Vagina (tissue), 2 donors: ENCODE data around the gene SGSM1. TPM values are rescaled to one million over a fixed set of nuclear protein-coding genes. Genes with fewer than 3 reads are reported as not detected.

Experiments used
- DNase-seq, 2 donors: peaks; one replicate each; pipeline ENCODE4 v3.0.0-alpha.2; 2017; ENCODE audit errors: extremely low spot score in 2 of 2
- H3K27ac ChIP-seq: fragments of 200-600 bp; sonication (generic); one replicate; pipeline ENCODE4 v1.5.1; 2019
- H3K27me3 ChIP-seq: fragments of 200-600 bp; sonication (generic); one replicate; pipeline ENCODE4 v1.5.1; 2019
- H3K36me3 ChIP-seq, 2 donors: fragments of 200-600 bp; sonication (generic); one replicate each; pipeline ENCODE4 v1.5.1; 2017 to 2019
- H3K4me1 ChIP-seq: fragments of 200-600 bp; sonication (generic); one replicate; pipeline ENCODE4 v1.5.1; 2019
- H3K4me3 ChIP-seq, 2 donors: fragments of 200-600 bp; sonication (generic); 1 replicate in 1 of 2; 2 replicates in 1 of 2; pipeline ENCODE4 v1.5.1; 2016 to 2019
- H3K9me3 ChIP-seq: fragments of 200-600 bp; sonication (generic); one replicate; pipeline ENCODE4 v1.5.1; 2019
- CTCF ChIP-seq, 3 experiments: fragments of 450-650 bp in 2 of 3; fragments of 200-600 bp in 1 of 3; sonication (generic) in 1 of 3; IDR thresholded peaks; one replicate each; pipeline ENCODE4 v1.5.1; 2017 to 2019; ENCODE audit warnings: antibody characterized with exemption in 3 of 3, mild to moderate bottlenecking in 2 of 3, moderate library complexity in 2 of 3
- POLR2A ChIP-seq, 2 donors: fragments of 450-650 bp; IDR thresholded peaks; one replicate each; pipeline ENCODE4 v1.6.1; 2017; ENCODE audit warnings: antibody characterized with exemption in 2 of 2, mild to moderate bottlenecking in 2 of 2, moderate library complexity in 2 of 2
- POLR2AphosphoS5 ChIP-seq, 2 donors: sonication (generic); formaldehyde crosslinking; IDR thresholded peaks; one replicate each; pipeline ENCODE4 v1.9.0; 2017; ENCODE audit warnings: antibody characterized with exemption in 2 of 2, mild to moderate bottlenecking in 2 of 2, low read depth in 1 of 2; ENCODE audit not compliant: insufficient read depth in 1 of 2
- intact Hi-C: fragments of 100-400 bp; cut with DNase I; formaldehyde crosslinking; loops from one replicate; pipeline ENCODE4 v1.15.1; 2023
- total RNA-seq: library from RNA; depleted of rRNA; stranded (reverse); fragments of >200 nt; gene quantifications from one replicate; pipeline ENCODE4 v1.2.3, GENCODE V29; 2016

The SGSM1 gene
- total RNA-seq, 1 donor from 2014 or later = 2.9 TPM

GRCh38 chr22:24768537-24769374 is 37.3 kb upstream of the SGSM1 start:
- no peaks in the 10 kb centered on the region for H3K9me3 ChIP-seq
- H3K27me3 ChIP-seq = no peaks in the 10 kb centered on the region
- TF ChIP-seq POLR2A (IDR thresholded peaks at IDR 0.05) (no peak), CTCF (IDR thresholded peaks at IDR 0.05) (peak; percentile 35 to 51 (median 42)), POLR2AphosphoS5 (IDR thresholded peaks at IDR 0.05; ENCODE audit: insufficient read depth in 1 of 2, low read depth in 1 of 2) (no peak)
- intact Hi-C loops = no loop called here
- no peaks in the 10 kb centered on the region for H3K4me1 ChIP-seq
- no peaks in the 10 kb centered on the region for H3K36me3 ChIP-seq
- H3K27ac ChIP-seq = no peak overlapping the region
- DNase-seq = no peak
- no peak overlapping the region for H3K4me3 ChIP-seq

- TF ChIP-seq POLR2A (IDR thresholded peaks at IDR 0.05) (no peak), POLR2AphosphoS5 (IDR thresholded peaks at IDR 0.05; ENCODE audit: insufficient read depth in 1 of 2, low read depth in 1 of 2) (no peak), CTCF (IDR thresholded peaks at IDR 0.05) (no peak)
- Histone ChIP-seq H3K36me3 (no peaks in the 10 kb centered on the region), H3K9me3 (no peaks in the 10 kb centered on the region), H3K4me3 (no peak overlapping the region), H3K27ac (no peak overlapping the region), H3K4me1 (peaks cover 9% of the 10 kb centered on the region), H3K27me3 (no peaks in the 10 kb centered on the region)
- intact Hi-C loops = loop anchor here (10.0 kb wide), 1 partner anchor 62 kb away; no protein-coding TSS in a partner anchor
- DNase-seq = no peak
Observed at GRCh38 chr22:24772493-24773220, 33.4 kb upstream of the SGSM1 start.

- intact Hi-C loops = loop anchor here (10.0 kb wide), 1 partner anchor 59 kb away; no protein-coding TSS in a partner anchor
- Histone ChIP-seq H3K36me3 (no peaks in the 10 kb centered on the region), H3K4me1 (peaks cover 9% of the 10 kb centered on the region), H3K27me3 (no peaks in the 10 kb centered on the region), H3K4me3 (no peak overlapping the region), H3K9me3 (no peaks in the 10 kb centered on the region), H3K27ac (no peak overlapping the region)
- TF ChIP-seq CTCF (IDR thresholded peaks at IDR 0.05) (no peak), POLR2A (IDR thresholded peaks at IDR 0.05) (no peak), POLR2AphosphoS5 (IDR thresholded peaks at IDR 0.05; ENCODE audit: insufficient read depth in 1 of 2, low read depth in 1 of 2) (no peak)
- no peak for DNase-seq
Observed at GRCh38 chr22:24775769-24776492, 30.1 kb upstream of the SGSM1 start.

GRCh38 chr22:24776525-24776924 is 29.5 kb upstream of the SGSM1 start:
- Histone ChIP-seq H3K9me3 (no peaks in the 10 kb centered on the region), H3K4me1 (peaks cover 9% of the 10 kb centered on the region), H3K4me3 (no peak overlapping the region), H3K27me3 (no peaks in the 10 kb centered on the region), H3K36me3 (no peaks in the 10 kb centered on the region), H3K27ac (no peak overlapping the region)
- intact Hi-C loops = loop anchor here (10.0 kb wide), 1 partner anchor 58 kb away; no protein-coding TSS in a partner anchor
- DNase-seq = no peak
- TF ChIP-seq POLR2A (IDR thresholded peaks at IDR 0.05) (no peak), CTCF (IDR thresholded peaks at IDR 0.05) (no peak), POLR2AphosphoS5 (IDR thresholded peaks at IDR 0.05; ENCODE audit: insufficient read depth in 1 of 2, low read depth in 1 of 2) (no peak)
